ENCODE data around the gene HBS1L.

DNA sequence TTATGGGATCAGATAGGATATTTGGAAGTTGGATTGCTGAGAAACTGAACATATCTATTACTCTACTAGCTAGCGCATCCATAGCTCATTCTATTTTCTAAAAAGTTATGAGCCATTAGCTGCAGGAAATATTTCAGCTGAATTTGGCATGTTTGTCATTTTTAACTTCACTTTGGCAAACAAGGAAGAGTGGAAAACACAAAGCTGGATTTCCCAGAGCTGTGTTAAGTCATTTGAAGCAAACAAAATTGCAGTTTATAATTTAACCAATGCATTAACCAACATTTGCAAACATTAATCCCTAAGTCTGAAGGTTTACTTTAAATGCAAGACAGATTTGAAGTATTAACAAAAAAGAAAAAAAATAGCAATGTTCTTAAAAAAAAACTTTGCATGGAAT lies 105.9 kb downstream of the HBS1L start:
- no peak for TF ChIP-seq CTCF (conservative IDR thresholded peaks at IDR 0.05; ENCODE audit: low read length)
- no peak for TF ChIP-seq EZH2phosphoT487 (IDR thresholded peaks at IDR 0.05; ENCODE audit: borderline replicate concordance, low read depth, low read length)
